NCI-H2081 (cell line): ENCODE data around the gene PLEKHJ1.
"Not testable (repeated sequence)": the region's sequence is repeated elsewhere in the genome, so short reads cannot be mapped to it uniquely, and the experiment has no call there.

ENCODE experiments used
- DNase-seq, 2 experiments: peaks; one replicate each; lab custom pipeline; 2025; lab: John Stamatoyannopoulos, UW

PLEKHJ1 gene

GRCh38 chr19:2219726-2220125 lies 16.4 kb downstream of the PLEKHJ1 start:
- no peak for DNase-seq

- no peak for DNase-seq
Measured at GRCh38 chr19:2217591-2217990, 18.5 kb downstream of the PLEKHJ1 start.

GRCh38 chr19:2216361-2217225 lies 19.5 kb downstream of the PLEKHJ1 start:
- DNase-seq = no peak

- peak; percentile 50 to 77 for DNase-seq
Measured at GRCh38 chr19:2215281-2215751, 20.8 kb downstream of the PLEKHJ1 start.

GRCh38 chr19:2214251-2214650 lies 21.9 kb downstream of the PLEKHJ1 start:
- no peak for DNase-seq

GRCh38 chr19:2213799-2214198 lies 22.3 kb downstream of the PLEKHJ1 start:
- DNase-seq = no peak

- DNase-seq = no peak
Measured at GRCh38 chr19:2212861-2213711, 23.0 kb downstream of the PLEKHJ1 start.

GRCh38 chr19:2210987-2211740 lies 25.0 kb downstream of the PLEKHJ1 start:
- no peak for DNase-seq

- no peak for DNase-seq
Measured at GRCh38 chr19:2210206-2210605, 25.9 kb downstream of the PLEKHJ1 start.

GRCh38 chr19:2209408-2209807 lies 26.7 kb downstream of the PLEKHJ1 start:
- no peak for DNase-seq

- no peak for DNase-seq
Measured at GRCh38 chr19:2208975-2209374, 27.2 kb downstream of the PLEKHJ1 start.

GRCh38 chr19:2207991-2208860 lies 27.9 kb downstream of the PLEKHJ1 start:
- no peak for DNase-seq

- no peak for DNase-seq
Measured at GRCh38 chr19:2207008-2207407, 29.1 kb downstream of the PLEKHJ1 start.

- DNase-seq = no peak
Measured at GRCh38 chr19:2202366-2202765, 33.8 kb downstream of the PLEKHJ1 start.

GRCh38 chr19:2201473-2202148 lies 34.5 kb downstream of the PLEKHJ1 start:
- no peak for DNase-seq

- DNase-seq = not testable (repeated sequence)
Measured at GRCh38 chr19:2200624-2201294, 35.4 kb downstream of the PLEKHJ1 start.

GRCh38 chr19:2199861-2200623 lies 36.1 kb downstream of the PLEKHJ1 start:
- no peak for DNase-seq

- DNase-seq = no peak
Measured at GRCh38 chr19:2199215-2199614, 36.9 kb downstream of the PLEKHJ1 start.

- DNase-seq = no peak
Measured at GRCh38 chr19:2198317-2198716, 37.8 kb downstream of the PLEKHJ1 start.
